HG03066 (cell line): Measurements from ENCODE around the gene TSPO2.

Experiments
- ATAC-seq: cut with Tn5 transposase; IDR thresholded peaks from one replicate; pipeline ENCODE4 v1.9.1; 2021; ENCODE audit warnings: low read depth; ENCODE audit not compliant: unreplicated experiment

The TSPO2 gene

GRCh38 chr6:41047745-41048732 lies 5.8 kb downstream of the TSPO2 start:
- no peak for ATAC-seq

- no peak for ATAC-seq
Measured at GRCh38 chr6:41049521-41049920, 7.3 kb downstream of the TSPO2 start.

GRCh38 chr6:41049955-41050354 lies 7.7 kb downstream of the TSPO2 start:
- no peak for ATAC-seq

- ATAC-seq = no peak
Measured at GRCh38 chr6:41050536-41050935, 8.3 kb downstream of the TSPO2 start.

GRCh38 chr6:41051873-41052272 lies 9.6 kb downstream of the TSPO2 start:
- no peak for ATAC-seq

GRCh38 chr6:41053041-41053440 lies 10.8 kb downstream of the TSPO2 start, which contains the start of gene APOBEC2:
Gene APOBEC2, plus strand, starts transcription at chr6:41053202. Its CDS starts 146 bp downstream, at chr6:41053348.
- no peak for ATAC-seq

- no peak for ATAC-seq
Measured at GRCh38 chr6:41054511-41054910, 12.2 kb downstream of the TSPO2 start.

- no peak for ATAC-seq
Measured at GRCh38 chr6:41055149-41055548, 12.9 kb downstream of the TSPO2 start.

GRCh38 chr6:41056768-41057490 lies 14.7 kb downstream of the TSPO2 start:
- no peak for ATAC-seq

- ATAC-seq = no peak
Measured at GRCh38 chr6:41058783-41059181, 16.5 kb downstream of the TSPO2 start.

- no peak for ATAC-seq
Measured at GRCh38 chr6:41059556-41059955, 17.3 kb downstream of the TSPO2 start.

- ATAC-seq = no peak
Measured at GRCh38 chr6:41061196-41061726, 19.0 kb downstream of the TSPO2 start.

GRCh38 chr6:41062056-41062455 lies 19.8 kb downstream of the TSPO2 start:
- no peak for ATAC-seq

GRCh38 chr6:41063884-41064285 lies 21.6 kb downstream of the TSPO2 start:
- no peak for ATAC-seq

- no peak for ATAC-seq
Measured at GRCh38 chr6:41064841-41065240, 22.6 kb downstream of the TSPO2 start.

GRCh38 chr6:41065550-41066026 lies 23.3 kb downstream of the TSPO2 start:
- no peak for ATAC-seq

GRCh38 chr6:41066867-41067304 lies 24.6 kb downstream of the TSPO2 start:
- ATAC-seq = no peak

- no peak for ATAC-seq
Measured at GRCh38 chr6:41071501-41071922, 29.2 kb downstream of the TSPO2 start.

GRCh38 chr6:41071923-41072835 lies 29.9 kb downstream of the TSPO2 start, which contains the start of gene OARD1:
Gene OARD1, minus strand, starts transcription at chr6:41072356. Its CDS starts 722 bp downstream, at chr6:41071634.
- ATAC-seq = peak; percentile 60

GRCh38 chr6:41072836-41073202 lies 30.6 kb downstream of the TSPO2 start, which contains the start of gene NFYA:
Gene NFYA, plus strand, starts transcription at chr6:41072974. Its CDS starts 6,116 bp downstream, at chr6:41079090.
- peak; percentile 60 for ATAC-seq
